C1 segment of cervical spinal cord (tissue), 14 donors: Measurements from ENCODE around the gene ABHD12B.

ENCODE experiments used
- DNase-seq, 14 donors: peaks; one replicate each; lab custom pipeline; 2025; lab: John Stamatoyannopoulos, UW

The ABHD12B gene

GRCh38 chr14:50839048-50839447, 32.8 kb upstream of the ABHD12B start:
- DNase-seq: no peak

GRCh38 chr14:50839691-50840090, 32.2 kb upstream of the ABHD12B start:
- no peak for DNase-seq

GRCh38 chr14:50844391-50844790, 27.5 kb upstream of the ABHD12B start:
- no peak for DNase-seq

GRCh38 chr14:50845166-50845565, 26.7 kb upstream of the ABHD12B start:
- no peak for DNase-seq

GRCh38 chr14:50846226-50846880, 25.5 kb upstream of the ABHD12B start:
- no peak for DNase-seq

GRCh38 chr14:50853891-50854290, 18.0 kb upstream of the ABHD12B start:
- no peak for DNase-seq

- no peak for DNase-seq
These were observed 17.3 kb upstream of the ABHD12B start for GRCh38 chr14:50854521-50854920.

GRCh38 chr14:50855558-50855957, 16.3 kb upstream of the ABHD12B start:
- DNase-seq: no peak

GRCh38 chr14:50856660-50857059, 15.2 kb upstream of the ABHD12B start:
- no peak for DNase-seq

GRCh38 chr14:50859296-50859624, 12.6 kb upstream of the ABHD12B start:
- peak in 1 of 14 donors; percentile 30 for DNase-seq

- peak in 10 of 14 donors; percentile 24 to 78 (median 54) for DNase-seq
These were observed 11.3 kb upstream of the ABHD12B start for GRCh38 chr14:50860478-50861086.

GRCh38 chr14:50862036-50862570, 9.8 kb upstream of the ABHD12B start:
- no peak for DNase-seq

GRCh38 chr14:50864237-50864636, 7.6 kb upstream of the ABHD12B start:
- DNase-seq: no peak

GRCh38 chr14:50864946-50865345, 6.9 kb upstream of the ABHD12B start:
- no peak for DNase-seq

GRCh38 chr14:50865391-50866076, 6.3 kb upstream of the ABHD12B start:
- no peak for DNase-seq

- no peak for DNase-seq
These were observed 625 bp upstream of the ABHD12B start for GRCh38 chr14:50871228-50871627.

- no peak for DNase-seq
These were observed 2.9 kb downstream of the ABHD12B start for GRCh38 chr14:50874757-50875156.

- DNase-seq: no peak
These were observed 3.7 kb downstream of the ABHD12B start for GRCh38 chr14:50875359-50876070.

GRCh38 chr14:50882932-50883826, 11.3 kb downstream of the ABHD12B start:
- no peak for DNase-seq

GRCh38 chr14:50883827-50884197, 12.0 kb downstream of the ABHD12B start:
- no peak for DNase-seq

GRCh38 chr14:50887476-50887875, 15.6 kb downstream of the ABHD12B start:
- no peak for DNase-seq
